K562 (cell line): Measurements from ENCODE around the gene CDC42EP5. TPM values are rescaled to one million over a fixed set of nuclear protein-coding genes. Genes with fewer than 3 reads are reported as not detected.

Experiments used
- CBFB ChIP-seq: sonication (generic); formaldehyde crosslinking; IDR thresholded peaks from 2 replicates; pipeline ENCODE4 v1.4.0; 2020; ENCODE audit warnings: mild to moderate bottlenecking, missing genetic modification reagents
- EHMT2 ChIP-seq: fragments of 450-650 bp; IDR thresholded peaks from 2 replicates; pipeline ENCODE4 v1.6.1; 2018; ENCODE audit warnings: antibody characterized with exemption
- JUN ChIP-seq, 2 experiments: sonication (generic) in 1 of 2; formaldehyde crosslinking in 1 of 2; IDR thresholded peaks; 2 replicates each; pipeline versions ENCODE4 v1.6.1 to v1.8.0; 2012 to 2022; ENCODE audit warnings: borderline replicate concordance in 2 of 2, mild to moderate bottlenecking in 2 of 2, improper control_type of control experiment in 1 of 2, low read depth in 1 of 2, low read length in 1 of 2, missing genetic modification reagents in 1 of 2
- NFE2 ChIP-seq: IDR thresholded peaks from 2 replicates; pipeline ENCODE4 v1.6.1; 2014; ENCODE audit warnings: antibody characterized with exemption, low read depth
- SRSF9 ChIP-seq: fragments of 200-400 bp; formaldehyde crosslinking; IDR thresholded peaks from 2 replicates; pipeline ENCODE4 v1.6.1; 2017; ENCODE audit warnings: low read depth, low read length, borderline replicate concordance
- TEAD4 ChIP-seq, 2 experiments: sonication (generic) in 1 of 2; formaldehyde crosslinking in 1 of 2; IDR thresholded peaks; 2 replicates each; pipeline versions ENCODE4 v1.6.1 to v1.8.0; 2012 to 2022; ENCODE audit warnings: borderline replicate concordance in 1 of 2, inconsistent platforms in 1 of 2, low read length in 1 of 2, mild to moderate bottlenecking in 1 of 2, missing genetic modification reagents in 1 of 2
- ZNF507 ChIP-seq: conservative IDR thresholded peaks from 2 replicates; pipeline ENCODE4 v1.6.1; 2017; ENCODE audit warnings: missing genetic modification characterization, missing compliant biosample characterization
- polyA plus RNA-seq, 8 experiments: library from polyadenylated mRNA; depleted of rRNA in 4 of 8; stranded (reverse) in 5 of 8; unstranded in 3 of 8; fragments of >200 nt; fragmentation: Nextera tagmentation in 2 of 8; fragmentation: Illumina TruSeq in 1 of 8; extraction: Ambion mirVana in 2 of 8; extraction: Trizol in 1 of 8; gene quantifications; 2 replicates each; pipeline versions ENCODE4 v1.2.1 to v1.2.3, GENCODE V29; 2011 to 2014; ENCODE audit warnings: inconsistent platforms in 1 of 8, missing spikeins in 1 of 8
- total RNA-seq, 7 experiments: library from RNA; depleted of rRNA in 6 of 7; stranded (reverse); fragments of >200 nt in 6 of 7; fragmentation: Illumina TruSeq in 2 of 7; extraction: Trizol in 2 of 7; gene quantifications; 2 replicates each; pipeline versions ENCODE4 v1.2.1 to v1.2.3, GENCODE V29; 2011 to 2021; ENCODE audit warnings: low replicate concordance in 1 of 7
- TF ChIP-seq, protein P1 (sequence below), 2 experiments: fragments of 450-650 bp; IDR thresholded peaks; 2 replicates each; pipeline ENCODE4 v1.6.1; 2016; ENCODE audit warnings: mild to moderate bottlenecking in 2 of 2, borderline replicate concordance in 1 of 2, low read depth in 1 of 2, moderate library complexity in 1 of 2
- TF ChIP-seq, protein P2 (sequence below), 2 experiments: fragments of 450-650 bp in 1 of 2; IDR thresholded peaks; 2 replicates each; pipeline ENCODE4 v1.6.1; 2011 to 2017; ENCODE audit warnings: low read depth in 2 of 2, antibody characterized with exemption in 1 of 2, borderline replicate concordance in 1 of 2, low read length in 1 of 2, mild to moderate bottlenecking in 1 of 2, mixed read lengths in 1 of 2; ENCODE audit not compliant: control insufficient read depth in 1 of 2

CDC42EP5 gene
- total and polyA plus RNA-seq, 9 of the 15 experiments (the other 6 are each of a cell fraction or from before 2014, with no cell fraction given): 0.15 to 0.38 TPM; not detected in 7

DNA sequence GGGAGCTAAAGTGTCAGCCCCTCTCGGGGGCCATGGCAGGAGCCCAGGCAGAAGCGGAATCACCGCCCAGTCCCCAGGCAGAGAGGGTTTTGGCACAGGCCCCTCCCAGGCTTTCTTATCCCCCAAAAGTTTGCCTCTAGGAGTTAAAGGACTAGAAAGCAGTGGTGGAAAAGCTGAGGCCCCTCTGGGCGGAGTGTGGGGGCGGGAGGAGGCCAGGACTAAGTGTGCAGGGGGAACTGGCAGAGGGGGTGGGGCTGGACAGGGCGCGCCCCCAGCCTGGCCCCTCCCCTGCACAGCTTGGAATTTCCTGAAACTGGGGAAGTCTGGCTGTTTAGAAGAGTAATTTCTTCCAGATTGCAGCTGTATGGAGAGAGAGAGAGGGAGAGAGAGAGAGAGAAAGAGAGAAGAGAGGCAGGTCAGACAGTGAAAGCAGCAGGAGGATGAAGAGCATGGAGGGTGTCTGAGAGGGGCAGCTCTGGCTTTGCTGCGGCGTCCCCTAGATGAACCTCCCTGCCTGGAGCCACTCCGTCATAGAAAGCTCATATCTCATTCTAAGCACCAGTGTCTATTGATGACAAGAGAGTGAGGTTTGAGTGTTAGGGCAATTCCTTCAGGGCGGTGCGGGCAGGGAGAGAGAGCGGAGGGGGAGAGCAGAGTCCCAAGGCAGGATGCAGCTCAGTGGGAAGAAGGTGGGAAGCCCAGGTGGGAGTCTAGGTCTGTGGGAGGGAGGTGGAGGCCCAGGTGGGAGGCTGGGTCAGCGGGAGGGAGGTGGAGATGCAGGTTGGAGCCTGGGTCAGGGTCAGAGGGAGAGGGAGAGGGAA lies at the start of gene CDC42EP5 (continued):
- TF ChIP-seq TEAD4 (IDR thresholded peaks at IDR 0.05; ENCODE audit: low read length) (no peak), TEAD4 (CRISPR knock-in tag; IDR thresholded peaks at IDR 0.05; ENCODE audit: borderline replicate concordance) (no peak), NFE2 (no peak), CBFB (CRISPR knock-in tag) (no peak), ZNF507 (tag) (no peak), JUN (IDR thresholded peaks at IDR 0.05; ENCODE audit: borderline replicate concordance, low read depth, low read length) (no peak), JUN (CRISPR knock-in tag; IDR thresholded peaks at IDR 0.05; ENCODE audit: borderline replicate concordance) (no peak), EHMT2 (no peak), SRSF9 (no peak)
- TF ChIP-seq, protein P1, sequence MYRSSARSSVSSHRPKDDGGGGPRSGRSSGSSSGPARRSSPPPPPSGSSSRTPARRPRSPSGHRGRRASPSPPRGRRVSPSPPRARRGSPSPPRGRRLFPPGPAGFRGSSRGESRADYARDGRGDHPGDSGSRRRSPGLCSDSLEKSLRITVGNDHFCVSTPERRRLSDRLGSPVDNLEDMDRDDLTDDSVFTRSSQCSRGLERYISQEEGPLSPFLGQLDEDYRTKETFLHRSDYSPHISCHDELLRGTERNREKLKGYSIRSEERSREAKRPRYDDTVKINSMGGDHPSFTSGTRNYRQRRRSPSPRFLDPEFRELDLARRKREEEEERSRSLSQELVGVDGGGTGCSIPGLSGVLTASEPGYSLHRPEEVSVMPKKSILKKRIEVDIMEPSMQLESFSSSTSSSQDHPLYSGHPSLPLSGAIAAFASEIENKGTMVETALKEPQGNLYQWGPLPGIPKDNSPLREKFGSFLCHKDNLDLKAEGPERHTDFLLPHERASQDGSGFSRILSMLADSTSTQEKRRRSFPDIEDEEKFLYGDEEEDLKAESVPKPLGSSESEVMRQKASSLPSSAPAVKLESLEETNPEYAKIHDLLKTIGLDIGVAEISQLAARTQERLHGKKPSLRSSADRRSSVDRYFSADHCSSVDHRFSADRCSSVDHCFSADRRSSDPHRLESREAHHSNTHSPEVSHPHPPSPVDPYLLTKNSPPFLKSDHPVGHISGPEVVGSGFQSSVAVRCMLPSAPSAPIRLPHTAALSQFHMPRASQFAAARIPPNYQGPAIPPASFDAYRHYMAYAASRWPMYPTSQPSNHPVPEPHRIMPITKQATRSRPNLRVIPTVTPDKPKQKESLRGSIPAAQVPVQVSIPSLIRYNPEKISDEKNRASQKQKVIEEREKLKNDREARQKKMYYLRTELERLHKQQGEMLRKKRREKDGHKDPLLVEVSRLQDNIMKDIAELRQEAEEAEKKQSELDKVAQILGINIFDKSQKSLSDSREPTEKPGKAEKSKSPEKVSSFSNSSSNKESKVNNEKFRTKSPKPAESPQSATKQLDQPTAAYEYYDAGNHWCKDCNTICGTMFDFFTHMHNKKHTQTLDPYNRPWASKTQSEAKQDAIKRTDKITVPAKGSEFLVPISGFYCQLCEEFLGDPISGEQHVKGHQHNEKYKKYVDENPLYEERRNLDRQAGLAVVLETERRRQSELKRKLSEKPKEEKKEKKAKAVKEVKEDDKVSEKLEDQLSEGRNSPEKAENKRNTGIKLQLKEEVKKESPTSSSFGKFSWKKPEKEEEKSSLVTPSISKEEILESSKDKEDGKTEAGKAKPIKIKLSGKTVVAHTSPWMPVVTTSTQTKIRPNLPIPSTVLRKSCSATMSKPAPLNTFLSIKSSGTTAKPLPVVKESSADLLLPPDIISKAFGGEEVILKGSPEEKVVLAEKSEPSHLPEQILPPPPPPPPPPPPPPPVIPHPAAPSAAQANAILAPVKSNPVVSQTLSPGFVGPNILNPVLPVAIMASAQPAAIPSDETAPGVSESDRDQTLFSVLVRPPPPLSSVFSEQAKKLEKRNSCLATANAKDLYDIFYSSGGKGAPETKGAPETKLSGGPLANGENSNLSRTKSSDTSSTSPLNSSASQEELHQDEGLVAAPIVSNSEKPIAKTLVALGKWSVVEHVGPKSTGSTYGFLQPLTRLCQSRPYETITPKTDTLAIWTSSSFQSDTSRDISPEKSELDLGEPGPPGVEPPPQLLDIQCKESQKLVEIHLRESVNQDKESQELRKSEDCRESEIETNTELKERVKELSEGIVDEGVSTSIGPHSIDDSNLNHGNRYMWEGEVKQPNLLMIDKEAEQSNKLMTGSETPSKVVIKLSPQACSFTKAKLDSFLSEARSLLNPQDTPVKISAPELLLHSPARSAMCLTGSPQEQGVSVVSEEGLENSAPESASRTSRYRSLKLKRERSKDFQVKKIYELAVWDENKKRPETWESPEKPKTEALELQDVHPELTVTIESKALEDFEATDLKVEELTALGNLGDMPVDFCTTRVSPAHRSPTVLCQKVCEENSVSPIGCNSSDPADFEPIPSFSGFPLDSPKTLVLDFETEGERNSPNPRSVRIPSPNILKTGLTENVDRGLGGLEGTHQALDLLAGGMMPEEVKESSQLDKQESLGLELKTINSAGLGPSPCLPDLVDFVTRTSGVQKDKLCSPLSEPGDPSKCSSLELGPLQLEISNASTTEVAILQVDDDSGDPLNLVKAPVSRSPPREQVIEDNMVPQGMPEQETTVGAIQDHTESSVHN (IDR thresholded peaks at IDR 0.05; ENCODE audit: borderline replicate concordance in 1 of 2, low read depth in 1 of 2): no peak
- TF ChIP-seq, protein P2, sequence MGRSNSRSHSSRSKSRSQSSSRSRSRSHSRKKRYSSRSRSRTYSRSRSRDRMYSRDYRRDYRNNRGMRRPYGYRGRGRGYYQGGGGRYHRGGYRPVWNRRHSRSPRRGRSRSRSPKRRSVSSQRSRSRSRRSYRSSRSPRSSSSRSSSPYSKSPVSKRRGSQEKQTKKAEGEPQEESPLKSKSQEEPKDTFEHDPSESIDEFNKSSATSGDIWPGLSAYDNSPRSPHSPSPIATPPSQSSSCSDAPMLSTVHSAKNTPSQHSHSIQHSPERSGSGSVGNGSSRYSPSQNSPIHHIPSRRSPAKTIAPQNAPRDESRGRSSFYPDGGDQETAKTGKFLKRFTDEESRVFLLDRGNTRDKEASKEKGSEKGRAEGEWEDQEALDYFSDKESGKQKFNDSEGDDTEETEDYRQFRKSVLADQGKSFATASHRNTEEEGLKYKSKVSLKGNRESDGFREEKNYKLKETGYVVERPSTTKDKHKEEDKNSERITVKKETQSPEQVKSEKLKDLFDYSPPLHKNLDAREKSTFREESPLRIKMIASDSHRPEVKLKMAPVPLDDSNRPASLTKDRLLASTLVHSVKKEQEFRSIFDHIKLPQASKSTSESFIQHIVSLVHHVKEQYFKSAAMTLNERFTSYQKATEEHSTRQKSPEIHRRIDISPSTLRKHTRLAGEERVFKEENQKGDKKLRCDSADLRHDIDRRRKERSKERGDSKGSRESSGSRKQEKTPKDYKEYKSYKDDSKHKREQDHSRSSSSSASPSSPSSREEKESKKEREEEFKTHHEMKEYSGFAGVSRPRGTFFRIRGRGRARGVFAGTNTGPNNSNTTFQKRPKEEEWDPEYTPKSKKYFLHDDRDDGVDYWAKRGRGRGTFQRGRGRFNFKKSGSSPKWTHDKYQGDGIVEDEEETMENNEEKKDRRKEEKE (IDR thresholded peaks at IDR 0.05; ENCODE audit: borderline replicate concordance in 1 of 2, control insufficient read depth in 1 of 2, low read depth in 2 of 2, low read length in 1 of 2): no peak
